HG02981 (cell line): Measurements from ENCODE around the gene C16orf87.

Experiments used
- ATAC-seq: cut with Tn5 transposase; IDR thresholded peaks from one replicate; pipeline ENCODE4 v1.9.1; 2021; ENCODE audit warnings: mild to moderate bottlenecking, moderate library complexity; ENCODE audit not compliant: unreplicated experiment

Gene C16orf87

DNA sequence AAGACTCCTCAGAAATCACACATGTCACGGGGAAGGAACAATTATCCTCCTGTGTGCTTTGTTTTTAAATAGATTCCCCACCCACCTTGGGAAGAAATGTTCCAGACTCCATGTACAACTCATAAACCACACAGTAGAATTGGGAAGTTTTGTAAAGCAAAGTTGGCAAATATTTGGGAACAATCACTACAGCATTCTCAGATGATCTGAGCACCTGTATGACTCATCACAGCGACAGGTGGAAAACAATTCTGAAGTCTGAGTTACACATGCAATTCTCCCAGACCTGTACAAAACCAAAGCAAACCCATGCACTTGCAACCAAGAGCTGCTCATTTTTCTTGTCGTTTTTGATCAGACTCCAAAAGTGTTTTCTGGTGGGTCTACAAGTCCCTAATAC, 68.4 kb downstream of the C16orf87 start:
- ATAC-seq: no peak

DNA sequence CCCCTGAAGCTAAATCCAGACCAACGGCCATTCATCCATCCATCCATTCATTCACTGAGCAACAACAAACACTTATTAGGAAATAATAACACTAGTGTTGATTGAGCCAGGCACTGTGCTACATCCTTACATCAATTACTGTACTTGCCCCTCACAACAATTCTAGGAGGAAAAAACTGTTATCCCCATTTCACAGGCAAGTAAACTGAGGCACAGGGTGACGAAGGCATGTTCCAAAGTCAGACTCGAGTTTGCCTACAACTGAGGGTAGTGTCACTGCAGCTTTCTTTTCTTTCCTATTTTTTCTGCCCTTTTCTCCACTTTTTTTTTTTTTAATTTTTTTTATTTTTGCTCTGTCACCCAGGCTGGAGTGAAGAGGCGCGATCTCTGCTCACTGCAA, 71.7 kb downstream of the C16orf87 start:
- ATAC-seq: no peak

DNA sequence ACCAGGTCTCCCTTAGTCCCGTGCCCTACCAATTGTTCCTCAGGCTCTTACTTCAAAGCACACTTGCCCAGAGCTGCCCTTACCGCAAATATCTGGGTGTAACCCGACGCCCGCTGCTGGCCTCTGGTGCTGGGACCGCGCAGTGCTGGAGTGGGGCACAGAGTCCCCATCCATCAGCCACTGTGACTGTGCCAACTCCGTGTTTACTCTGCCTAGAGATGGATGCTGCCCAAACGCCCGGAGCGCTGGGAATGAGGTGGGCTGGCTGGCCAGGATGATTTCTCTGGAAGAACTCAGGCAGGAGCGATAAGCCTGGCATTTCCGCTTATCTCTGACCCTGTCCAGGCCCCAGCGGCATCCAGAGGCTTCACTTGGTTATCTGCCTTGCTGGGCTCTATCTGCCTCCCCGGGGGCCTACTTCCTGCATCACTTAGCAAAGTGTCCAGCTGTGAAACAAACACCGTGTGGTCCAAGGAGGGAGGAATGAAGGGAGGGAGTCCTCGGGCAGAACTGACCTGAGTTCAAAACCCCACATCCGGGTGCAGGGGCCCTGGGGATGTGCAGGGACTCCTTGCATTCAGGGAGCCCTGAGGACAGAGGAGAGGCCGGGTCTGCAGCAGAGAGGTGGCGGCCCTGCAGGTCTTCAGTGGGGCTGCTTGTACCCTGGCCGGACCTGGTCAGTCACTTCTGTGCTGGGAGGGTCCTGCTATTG, 73.5 kb downstream of the C16orf87 start:
- ATAC-seq: no peak

DNA sequence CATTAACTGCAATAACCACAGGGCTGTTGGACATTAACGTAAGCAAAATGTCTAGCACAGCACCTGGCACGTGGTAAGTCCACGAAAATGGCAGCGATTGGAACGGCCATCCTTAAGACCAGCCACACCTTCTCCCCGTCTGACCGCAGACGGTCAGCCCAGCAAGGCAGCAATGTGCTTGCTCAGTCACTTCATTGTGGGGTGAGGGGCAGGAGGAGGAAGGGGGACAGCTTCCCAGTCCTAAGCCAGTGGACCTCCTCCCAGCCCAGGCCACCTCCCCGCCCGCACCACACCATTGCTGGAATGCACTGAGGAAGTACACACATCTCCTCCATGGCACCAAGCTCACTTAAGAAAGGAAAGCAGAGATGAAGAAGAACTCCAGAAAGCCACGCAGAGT, 74.2 kb downstream of the C16orf87 start:
- ATAC-seq: no peak

DNA sequence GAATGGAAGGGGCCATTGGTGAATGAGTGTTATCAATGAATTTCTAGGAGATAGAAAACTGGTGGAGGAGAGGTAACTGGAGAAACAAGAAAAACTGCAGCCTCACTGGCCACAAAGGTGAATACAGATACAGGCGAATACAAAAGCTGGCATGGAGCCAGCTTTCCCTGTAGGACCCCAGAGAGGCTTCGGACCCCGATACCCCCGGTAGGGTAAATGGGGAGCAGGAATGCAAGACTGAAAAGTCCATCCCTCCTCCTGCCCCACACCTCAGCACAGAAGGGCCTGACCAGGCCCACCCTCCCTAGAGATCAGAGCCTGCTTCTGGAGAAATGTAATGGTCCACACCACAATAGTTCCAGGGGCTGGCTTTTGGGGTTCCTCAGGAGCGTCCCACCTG, 78.0 kb downstream of the C16orf87 start:
- ATAC-seq: no peak

DNA sequence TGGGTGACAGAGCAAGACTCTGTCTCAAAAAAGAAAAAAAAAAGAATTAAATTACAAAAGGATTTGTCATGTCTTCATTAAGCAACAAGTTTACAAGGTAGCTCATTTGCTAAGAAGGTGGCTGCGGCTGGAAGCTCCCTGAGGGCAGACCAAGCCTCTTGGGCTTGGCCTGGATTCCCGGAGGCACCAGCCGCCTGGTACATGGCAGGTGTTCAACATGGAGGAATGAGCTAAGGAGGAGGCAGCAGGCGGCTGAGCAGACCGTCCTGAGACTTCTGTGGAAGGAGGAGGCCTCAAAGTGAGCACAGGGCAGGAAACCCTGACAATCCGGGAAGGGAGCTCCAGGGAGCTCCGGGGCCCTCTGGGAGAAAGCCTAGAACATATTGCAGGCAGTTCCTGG, 79.6 kb downstream of the C16orf87 start:
- no peak for ATAC-seq

DNA sequence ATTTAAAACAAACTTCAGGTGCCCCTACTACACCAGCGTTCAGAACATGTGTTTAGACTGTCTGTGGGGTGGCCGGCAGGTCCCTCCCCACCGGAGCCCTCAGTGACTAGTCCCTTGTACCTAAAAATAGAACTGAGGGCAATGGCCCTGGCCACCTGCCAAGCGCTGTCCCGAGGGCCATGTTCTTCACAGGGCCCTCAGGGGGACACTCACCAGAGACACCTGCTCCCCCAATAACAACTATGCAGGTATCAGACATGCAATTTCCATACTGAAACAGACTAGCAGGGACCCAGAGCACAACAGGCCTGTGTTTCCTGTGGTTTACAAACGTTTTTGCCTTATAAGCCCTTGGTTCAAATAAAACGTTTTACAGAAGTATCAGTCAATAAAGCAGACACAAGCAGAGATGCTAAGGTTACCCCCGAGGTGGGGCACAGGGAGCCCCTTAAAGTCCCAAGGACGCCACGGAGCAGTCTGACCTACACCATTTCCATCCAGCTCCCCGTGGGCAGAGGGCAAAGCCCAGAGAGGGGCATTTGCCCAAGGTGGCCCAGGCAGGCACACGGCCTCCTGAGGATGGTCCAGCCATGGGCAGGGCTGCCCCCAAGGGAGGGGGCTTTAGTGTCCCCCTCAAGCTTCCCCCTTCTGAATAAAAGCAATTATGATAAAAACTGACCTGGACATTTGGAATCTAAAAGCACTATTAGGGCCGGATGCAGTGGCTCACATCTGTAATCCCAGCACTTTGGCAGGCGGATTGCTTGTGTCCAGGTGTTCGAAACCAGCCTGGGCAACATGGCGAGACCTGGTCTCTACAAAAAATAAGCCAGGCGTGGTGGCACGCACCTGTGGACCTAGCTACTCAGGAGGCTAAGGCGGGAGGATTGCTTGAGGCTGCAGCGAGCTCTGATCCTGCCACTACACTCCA, 81.9 kb downstream of the C16orf87 start:
- peak; percentile 58 for ATAC-seq

DNA sequence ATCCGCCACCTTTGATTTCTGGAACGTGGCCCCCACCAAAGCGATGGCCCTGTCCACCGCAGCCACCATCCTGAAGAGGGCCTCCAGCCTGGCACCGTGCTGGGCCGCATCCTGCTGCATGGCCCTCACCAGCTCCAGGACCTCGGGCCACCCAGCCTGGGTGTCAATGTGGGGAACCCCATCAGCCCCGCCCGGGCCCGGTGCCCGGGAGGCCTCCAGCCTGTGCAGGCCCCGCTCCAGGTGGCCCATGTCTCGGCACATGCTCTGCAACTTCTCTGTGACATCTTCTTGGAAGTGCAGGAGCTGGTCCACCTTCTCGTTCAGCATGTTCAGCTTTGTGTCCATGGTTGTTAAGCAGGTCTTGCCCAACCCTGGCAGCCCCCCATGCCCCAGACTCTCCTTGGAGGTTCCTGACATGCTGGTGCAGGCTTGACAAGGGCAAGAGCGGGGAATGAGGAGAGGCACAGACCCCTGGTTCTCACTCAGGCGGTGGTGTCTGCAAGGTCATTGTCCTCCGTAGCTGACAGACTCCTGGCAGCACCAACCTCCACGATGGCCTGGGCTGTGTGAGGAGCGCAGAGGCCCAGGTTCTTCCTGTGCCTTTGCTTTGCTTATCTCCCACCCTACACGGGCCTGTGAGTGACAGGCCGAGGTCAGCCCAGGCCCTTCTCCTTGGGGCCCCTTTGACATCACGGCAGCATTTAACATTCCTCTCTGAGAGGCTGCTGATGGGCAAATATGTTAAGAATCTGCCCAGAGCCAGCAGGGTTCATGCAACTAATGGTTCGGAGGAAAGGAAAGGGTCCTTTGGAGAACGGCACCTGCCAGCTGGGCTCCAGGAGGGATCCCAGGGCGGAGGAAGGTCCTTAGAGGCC, 83.0 kb downstream of the C16orf87 start, which contains the start of gene MYLK3:
MYLK3 (minus strand) TSS at position 568 of the 875 bp plus-strand sequence; CDS start at position 417, 151 bp downstream.
- no peak for ATAC-seq

DNA sequence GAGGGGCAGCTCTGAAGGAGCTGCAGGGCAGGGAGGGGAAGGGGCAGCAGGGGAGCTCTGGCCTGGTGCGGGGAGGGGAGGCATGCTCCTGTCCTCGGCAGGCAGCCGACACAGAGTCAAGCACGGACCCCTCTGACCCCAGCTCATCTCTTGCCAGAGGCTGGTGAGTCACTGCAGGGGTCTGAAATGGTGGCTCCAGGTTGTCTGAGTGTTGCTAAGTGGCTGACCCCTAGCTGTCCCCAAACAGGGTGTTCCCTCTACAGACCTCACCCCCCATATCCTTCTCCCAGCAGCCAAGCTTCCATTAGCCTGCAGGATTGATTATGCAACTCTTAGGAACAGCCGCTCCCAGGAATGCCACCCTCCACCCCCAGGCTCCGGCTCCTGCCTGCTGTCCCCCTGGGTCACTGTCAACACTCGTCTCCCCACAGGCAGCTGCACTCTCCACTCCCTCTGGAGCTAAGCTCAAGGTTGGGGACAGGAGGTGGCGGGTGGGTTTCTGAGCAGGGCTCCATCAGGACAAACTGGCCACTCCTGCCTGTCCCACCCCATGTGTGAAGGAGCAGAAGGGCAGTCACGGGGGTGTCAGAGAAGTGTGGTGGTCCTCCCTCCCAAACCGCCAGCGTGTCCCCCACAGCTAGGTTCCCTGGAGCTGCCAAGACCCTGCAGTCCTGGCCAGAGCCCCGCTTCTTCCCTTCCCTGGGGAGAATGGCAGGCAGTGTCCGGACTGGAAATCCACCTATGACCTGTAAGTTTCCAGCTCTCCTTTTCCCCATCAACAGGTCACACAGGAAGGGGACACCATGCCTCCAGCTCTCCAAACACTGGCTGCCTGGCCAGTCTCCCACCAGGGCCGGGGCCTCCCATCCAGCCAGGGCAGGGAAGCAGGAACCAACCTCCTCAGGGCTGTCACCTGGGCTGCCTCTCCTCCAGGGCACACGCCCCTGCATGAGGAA, 83.9 kb downstream of the C16orf87 start:
- ATAC-seq: no peak
